Stimulated activated effector memory CD8-positive, alpha-beta T cell treated with anti-CD3 and anti-CD28 coated beads, Interleukin-12 subunit alpha, Interleukin-12 subunit beta, amount 100 ng/mL, for 72 hours (primary cell): ENCODE data around the gene CTAGE6.
"Not testable (repeated sequence)": the region's sequence is repeated elsewhere in the genome, so short reads cannot be mapped to it uniquely, and the experiment has no call there.

Experiments used
- ATAC-seq: fragments of 150-1000 bp; cut with Tn5 transposase; 2 replicates; pipeline ENCODE4 v1.10.0; 2021
- DNase-seq, 2 donors: peaks; one replicate each; pipeline ENCODE4 v3.0.0; 2021 to 2022; ENCODE audit warnings: low spot score in 2 of 2
- H3K27ac Mint-ChIP-seq: one replicate; pipeline ENCODE4 v1.8.0; 2022; ENCODE audit warnings: mild to moderate bottlenecking, mixed read lengths
- H3K36me3 Mint-ChIP-seq: one replicate; pipeline ENCODE4 v1.8.0; 2022; ENCODE audit warnings: mild to moderate bottlenecking, mixed read lengths
- H3K4me1 Mint-ChIP-seq: one replicate; pipeline ENCODE4 v1.8.0; 2022; ENCODE audit warnings: mixed read lengths
- H3K4me3 Mint-ChIP-seq: one replicate; pipeline ENCODE4 v1.8.0; 2022; ENCODE audit warnings: mild to moderate bottlenecking, mixed read lengths
- H3K9me3 Mint-ChIP-seq: one replicate; pipeline ENCODE4 v1.8.0; 2022; ENCODE audit warnings: mixed read lengths

Gene CTAGE6

DNA sequence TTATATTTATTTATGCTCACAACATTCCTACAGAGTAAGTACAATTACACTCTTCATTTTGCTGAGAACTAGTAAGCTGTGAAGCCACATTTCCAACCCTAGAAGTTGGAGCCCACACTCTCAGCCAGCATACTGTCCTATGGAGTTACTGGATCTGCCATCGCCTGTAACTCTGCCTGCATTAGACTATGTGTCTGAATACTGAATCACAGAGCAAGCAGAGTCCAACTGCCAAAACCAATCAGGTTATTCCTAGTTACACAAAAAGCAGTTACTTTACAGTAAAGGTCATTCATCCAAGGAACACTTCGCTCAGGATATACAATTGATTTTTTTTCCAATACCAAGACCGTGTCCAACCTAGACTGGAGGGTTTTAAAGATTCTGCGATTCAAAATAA, 21.5 kb downstream of the CTAGE6 start:
- Mint-ChIP-seq H3K4me1 (peaks cover 12% of the 10 kb centered on the region), H3K36me3 (peaks cover 41% of the 10 kb centered on the region), H3K9me3 (no peaks in the 10 kb centered on the region), H3K27ac (no peak overlapping the region), H3K4me3 (no peak overlapping the region)
- DNase-seq (no peak), ATAC-seq (no peak)

DNA sequence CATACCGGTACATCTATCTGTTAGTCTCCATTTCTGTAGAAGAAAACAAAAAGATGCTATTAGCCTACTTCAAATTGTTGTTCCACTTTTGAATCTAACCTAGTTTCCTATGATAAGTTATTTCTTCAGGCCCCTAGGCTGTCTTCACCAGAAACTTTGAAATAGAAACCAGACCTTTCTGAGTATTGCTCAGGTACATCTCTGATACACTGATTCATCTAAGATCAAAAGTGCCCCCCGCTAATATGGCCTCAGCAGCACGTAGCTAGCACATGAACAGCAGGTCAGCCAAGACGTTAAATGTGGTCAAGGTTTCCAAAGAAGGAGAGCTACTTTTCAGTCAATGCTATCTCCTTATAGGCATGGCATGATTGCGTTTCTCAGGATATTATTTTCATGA, 23.6 kb downstream of the CTAGE6 start:
- H3K9me3 Mint-ChIP-seq: no peaks in the 10 kb centered on the region
- ATAC-seq (peak; percentile 65), DNase-seq (no peak)
- H3K4me3 Mint-ChIP-seq: no peak overlapping the region
- H3K36me3 Mint-ChIP-seq: peaks cover 62% of the 10 kb centered on the region
- H3K27ac Mint-ChIP-seq: peak overlapping the region; percentile 11
- H3K4me1 Mint-ChIP-seq: peaks cover 6% of the 10 kb centered on the region

DNA sequence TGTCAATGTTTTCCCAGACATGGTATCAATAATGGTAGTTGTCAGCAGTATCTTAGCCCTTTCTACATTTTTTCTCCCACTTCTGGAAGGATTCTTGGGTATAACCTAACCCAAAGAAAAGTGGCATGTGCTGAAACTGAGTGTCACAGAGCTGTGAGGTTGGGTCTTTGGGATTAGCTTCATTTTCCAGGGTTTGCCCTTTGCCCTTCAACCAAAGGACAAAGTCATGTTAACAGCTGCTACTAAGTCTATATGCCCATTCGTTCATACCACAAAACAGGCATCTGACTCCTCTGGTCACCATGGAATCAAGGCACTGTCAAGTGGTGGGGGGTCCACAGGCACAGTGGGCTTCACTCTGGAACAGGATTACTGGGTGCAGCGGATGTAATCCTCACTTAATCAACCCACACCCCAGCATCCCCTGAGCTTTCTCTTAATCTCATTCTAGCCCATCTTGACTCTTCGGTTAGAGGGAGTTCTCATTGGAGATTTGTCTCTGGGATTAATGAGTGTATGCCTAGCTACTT, 29.1 kb downstream of the CTAGE6 start:
- H3K4me3 Mint-ChIP-seq: no peak overlapping the region

DNA sequence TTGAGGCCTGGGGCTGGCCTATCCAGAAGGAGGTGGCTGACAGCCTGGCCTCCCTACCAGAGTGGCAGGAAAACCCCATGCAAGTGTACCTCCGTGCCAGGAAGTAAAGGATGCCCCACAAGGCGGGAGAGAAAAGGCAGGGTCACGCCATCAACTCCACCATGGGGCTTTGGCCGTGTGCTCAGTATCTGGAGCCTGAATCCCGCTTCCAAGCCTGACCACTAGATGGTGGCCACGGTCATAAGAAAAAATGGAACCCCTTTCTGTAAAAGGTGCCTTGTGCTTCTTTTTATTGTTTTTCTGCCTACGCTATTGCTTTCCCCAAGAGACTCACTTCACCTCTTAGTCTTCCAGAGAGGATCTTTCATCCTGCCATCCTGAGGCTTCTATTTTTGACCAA, 29.9 kb downstream of the CTAGE6 start:
- not testable (repeated sequence) for ATAC-seq, H3K9me3 Mint-ChIP-seq

More for the DNA sequence above, 29.1 kb downstream of the CTAGE6 start:
- Mint-ChIP-seq H3K9me3 (no peaks in the 10 kb centered on the region), H3K36me3 (peaks cover 58% of the 10 kb centered on the region), H3K27ac (peak overlapping the region; percentile 83), H3K4me1 (no peaks in the 10 kb centered on the region)
- DNase-seq (peak in 1 of 2 donors; percentile 29), ATAC-seq (no peak)

DNA sequence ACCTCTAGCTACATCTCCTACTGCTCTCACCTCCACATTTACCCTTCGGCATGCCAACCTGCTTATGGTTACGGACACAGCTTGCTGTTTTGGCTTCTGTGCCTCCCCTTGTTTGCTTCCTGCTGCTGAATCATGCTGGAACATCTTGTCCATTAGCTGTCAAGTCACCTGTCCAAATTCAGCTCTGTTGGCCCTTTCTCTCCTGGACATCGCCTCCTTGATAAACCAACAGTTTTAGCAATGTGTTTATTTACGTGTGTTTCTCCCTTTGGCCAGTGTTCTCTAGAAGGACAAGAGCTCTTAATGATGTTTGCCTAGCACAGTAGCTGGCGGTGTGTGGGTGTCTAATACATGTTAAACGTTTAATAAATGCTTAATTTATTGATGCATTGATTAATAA, 31.4 kb downstream of the CTAGE6 start:
- not testable (repeated sequence) for H3K9me3 Mint-ChIP-seq, H3K4me3 Mint-ChIP-seq, ATAC-seq, H3K4me1 Mint-ChIP-seq, DNase-seq, H3K27ac Mint-ChIP-seq
- H3K36me3 Mint-ChIP-seq: peaks cover 41% of the 10 kb centered on the region

More for the DNA sequence above, 29.9 kb downstream of the CTAGE6 start:
- Mint-ChIP-seq H3K27ac (peak overlapping the region; percentile 83), H3K36me3 (peaks cover 49% of the 10 kb centered on the region)
- not testable (repeated sequence) for H3K4me3 Mint-ChIP-seq, H3K4me1 Mint-ChIP-seq, DNase-seq

DNA sequence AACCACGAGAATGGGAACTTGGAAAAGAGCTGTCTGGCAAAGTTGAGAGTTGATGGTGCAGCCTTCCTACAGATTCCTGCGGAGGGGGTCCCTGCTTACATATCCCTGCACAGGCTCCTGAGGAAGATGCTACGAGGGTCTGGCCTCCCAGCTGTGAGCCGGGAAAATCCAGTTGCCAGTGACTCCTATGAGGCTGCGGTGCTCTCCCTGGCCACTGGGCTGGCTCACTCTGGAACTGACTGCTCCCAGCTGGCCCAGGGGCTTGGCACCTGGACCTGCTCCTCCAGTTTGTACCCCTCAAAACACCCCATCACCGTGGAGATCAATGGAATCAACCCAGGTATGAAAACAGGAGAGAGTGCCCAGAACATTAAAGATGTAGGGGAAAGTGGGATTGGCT, 37.2 kb downstream of the CTAGE6 start:
- H3K9me3 Mint-ChIP-seq, ATAC-seq, H3K36me3 Mint-ChIP-seq, DNase-seq, H3K4me1 Mint-ChIP-seq, H3K4me3 Mint-ChIP-seq, H3K27ac Mint-ChIP-seq: not testable (repeated sequence)

DNA sequence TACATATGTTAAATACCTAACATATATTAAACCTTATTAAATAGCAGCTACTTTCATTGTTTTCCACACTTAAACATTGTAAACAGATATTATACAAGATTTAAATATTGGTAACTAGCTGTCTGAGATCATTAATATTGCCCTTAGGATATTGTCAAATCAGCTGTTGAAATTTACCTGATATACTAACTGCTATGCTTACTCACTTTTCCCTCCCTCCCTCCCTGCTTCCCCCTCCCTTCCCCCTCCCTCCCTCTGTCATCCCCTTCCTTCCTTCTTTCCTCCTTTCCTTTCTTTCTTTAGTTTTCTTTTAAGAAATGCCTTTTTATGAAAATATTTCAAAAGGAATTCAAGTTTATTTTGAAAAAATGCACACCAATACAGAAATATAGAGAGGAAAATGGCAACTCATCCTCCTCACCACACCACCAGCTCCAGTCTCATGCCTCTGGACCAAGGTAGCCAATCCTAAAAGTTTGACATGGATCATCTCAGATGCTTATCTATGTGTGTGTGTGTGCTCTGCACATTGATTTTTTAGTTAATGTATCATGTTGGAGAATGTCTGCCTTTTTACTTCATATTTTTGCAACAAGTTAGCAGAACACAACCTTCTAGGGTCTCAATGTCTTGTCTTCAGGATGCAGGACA, 41.8 kb downstream of the CTAGE6 start:
- H3K4me1 Mint-ChIP-seq, H3K27ac Mint-ChIP-seq, ATAC-seq, H3K36me3 Mint-ChIP-seq, H3K4me3 Mint-ChIP-seq, DNase-seq, H3K9me3 Mint-ChIP-seq: not testable (repeated sequence)

DNA sequence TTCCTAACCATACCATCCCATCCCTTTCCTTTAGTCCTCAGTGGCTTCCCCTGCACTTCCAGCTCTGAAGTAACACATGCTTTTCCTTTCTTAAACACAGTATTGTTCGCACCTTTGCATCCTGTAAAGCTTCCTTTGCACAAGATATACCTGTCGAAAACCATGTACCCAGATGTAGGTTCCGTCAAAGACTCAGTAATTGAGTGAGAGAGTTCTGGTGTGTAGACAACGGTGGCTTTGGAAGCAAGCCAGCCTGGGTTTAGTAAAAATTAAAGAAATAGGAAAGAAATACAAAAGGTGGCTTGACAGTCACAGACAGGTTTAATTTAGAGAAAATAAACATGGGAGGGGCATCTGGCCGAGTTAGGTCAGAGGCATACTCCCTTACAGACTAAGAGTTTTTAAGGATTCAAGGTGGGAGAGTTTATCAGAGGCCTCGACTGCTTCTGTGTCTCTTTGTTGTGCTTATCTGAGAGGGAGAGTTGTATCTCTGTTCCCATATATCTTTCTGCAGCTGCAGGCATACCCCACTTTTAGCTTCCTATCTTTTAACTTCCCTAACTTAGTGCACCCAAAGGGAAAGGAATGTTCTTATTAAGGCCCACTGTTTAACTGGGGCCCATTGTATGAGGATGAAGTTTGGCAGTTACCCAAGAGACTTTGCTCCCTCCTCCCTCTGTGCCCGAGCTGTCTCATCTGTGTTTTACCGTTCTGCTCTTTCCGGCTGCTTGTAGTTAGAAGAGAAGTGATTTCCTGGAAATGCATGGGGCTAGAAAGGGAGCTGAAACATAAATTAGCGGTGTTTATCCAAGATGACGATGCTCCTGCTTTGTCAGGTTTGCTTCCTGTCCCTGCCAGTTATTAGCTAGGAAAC, 42.7 kb downstream of the CTAGE6 start:
- not testable (repeated sequence) for DNase-seq, H3K4me3 Mint-ChIP-seq
- ATAC-seq: peak; percentile 73

DNA sequence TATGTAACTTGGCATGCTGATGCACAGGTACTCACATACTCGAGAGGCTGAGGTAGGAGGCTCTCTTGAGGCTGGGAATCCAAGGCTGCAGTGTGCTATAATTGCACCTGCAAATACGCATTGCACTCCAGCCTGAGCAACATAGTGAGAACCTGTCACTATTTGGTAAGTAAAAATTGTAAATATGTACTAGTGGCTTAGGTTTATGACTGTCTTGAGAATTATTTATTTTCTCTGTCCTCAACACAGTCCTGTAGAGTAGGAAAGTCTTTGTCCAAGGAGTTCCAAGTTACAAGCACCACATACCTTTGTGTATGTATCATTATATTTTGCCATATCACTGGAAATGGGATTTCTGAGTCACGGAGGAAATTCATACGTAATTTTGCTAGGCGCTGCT, 45.1 kb downstream of the CTAGE6 start:
- not testable (repeated sequence) for H3K27ac Mint-ChIP-seq, H3K4me3 Mint-ChIP-seq, H3K36me3 Mint-ChIP-seq, DNase-seq, H3K4me1 Mint-ChIP-seq, H3K9me3 Mint-ChIP-seq, ATAC-seq

More for the DNA sequence above, 42.7 kb downstream of the CTAGE6 start:
- not testable (repeated sequence) for H3K27ac Mint-ChIP-seq, H3K9me3 Mint-ChIP-seq, H3K4me1 Mint-ChIP-seq, H3K36me3 Mint-ChIP-seq

DNA sequence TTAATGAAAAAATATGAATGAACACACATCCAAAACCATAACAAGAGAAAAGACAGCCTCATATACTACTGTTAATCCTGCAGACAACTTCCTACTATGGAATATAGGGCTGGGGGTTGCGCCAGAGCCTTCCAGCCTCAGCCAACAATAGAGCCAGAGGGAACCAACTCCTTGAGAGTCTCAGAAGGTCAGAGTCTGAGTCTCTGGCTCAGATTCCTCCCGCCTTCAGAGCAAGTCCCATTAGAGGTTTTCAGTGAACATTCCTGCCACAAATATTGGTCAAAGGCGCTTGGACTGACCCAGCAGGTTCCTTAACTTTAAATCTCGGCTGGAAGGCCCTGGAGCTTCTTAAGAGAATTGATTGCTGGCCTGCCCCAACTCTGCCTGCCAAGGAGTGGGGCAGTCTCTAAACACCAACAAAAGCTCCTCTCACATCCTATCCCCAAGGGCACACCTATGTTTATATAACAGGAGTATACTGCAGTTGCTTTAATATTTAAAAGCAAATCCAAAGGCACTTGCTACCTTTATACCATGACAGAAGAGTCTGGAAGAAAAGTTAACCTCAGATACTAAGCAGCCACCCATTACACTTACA, 45.7 kb downstream of the CTAGE6 start:
- H3K9me3 Mint-ChIP-seq, H3K36me3 Mint-ChIP-seq, DNase-seq, ATAC-seq, H3K4me1 Mint-ChIP-seq, H3K4me3 Mint-ChIP-seq, H3K27ac Mint-ChIP-seq: not testable (repeated sequence)

- DNase-seq, ATAC-seq, H3K9me3 Mint-ChIP-seq, H3K36me3 Mint-ChIP-seq, H3K4me1 Mint-ChIP-seq, H3K4me3 Mint-ChIP-seq, H3K27ac Mint-ChIP-seq: not testable (repeated sequence)
These were observed 47.6 kb downstream of the CTAGE6 start for GRCh38 chr7:143709895-143710294.
